CD4-positive, alpha-beta T cell (primary cell): ENCODE measurements around the gene OSBPL10. TPM values are rescaled to one million over a fixed set of nuclear protein-coding genes. Genes with fewer than 3 reads are reported as not detected.

Experiments
- ATAC-seq: fragments of 200-7000 bp; cut with Tn5 transposase; one replicate; pipeline ENCODE4 v1.10.0; 2022; ENCODE audit warnings: mild to moderate bottlenecking; ENCODE audit not compliant: poor library complexity
- CTCF ChIA-PET: fragments of 350-600 bp; sonication (Branson Sonifier 250); formaldehyde crosslinking; loops from one replicate; lab custom pipeline; 2021; ENCODE audit warnings: antibody characterized with exemption, inconsistent platforms; lab: Charles Lee
- POLR2A ChIA-PET: fragments of 350-600 bp; sonication (Branson Sonifier 250); formaldehyde crosslinking; loops from one replicate; lab custom pipeline; 2021; ENCODE audit warnings: antibody characterized with exemption, inconsistent platforms; lab: Charles Lee
- DNase-seq, 14 experiments: peaks; one replicate each; pipeline ENCODE4 v3.0.0-alpha.2; 2013 to 2020; ENCODE audit warnings: mixed read lengths in 2 of 14
- H3K27ac ChIP-seq, 2 donors: one replicate each; pipeline versions ENCODE4 v1.5.1 to v1.7.0; 2013; ENCODE audit warnings: low read length in 2 of 2, low read depth in 1 of 2, mild to moderate bottlenecking in 1 of 2
- H3K27me3 ChIP-seq, 2 experiments: 1 replicate in 1 of 2; 2 replicates in 1 of 2; pipeline versions ENCODE4 v1.6.1 to v1.7.0; 2013; ENCODE audit warnings: low read length in 2 of 2, control low read depth in 1 of 2, mild to moderate bottlenecking in 1 of 2, moderate library complexity in 1 of 2; ENCODE audit not compliant: insufficient read depth in 2 of 2, control insufficient read depth in 1 of 2
- H3K36me3 ChIP-seq: one replicate; pipeline ENCODE4 v1.6.1; 2013; ENCODE audit warnings: low read length, control low read depth; ENCODE audit not compliant: insufficient read depth
- H3K4me1 ChIP-seq: one replicate; pipeline ENCODE4 v1.6.1; 2013; ENCODE audit warnings: low read length, control low read depth; ENCODE audit not compliant: insufficient read depth
- H3K4me3 ChIP-seq: one replicate; pipeline ENCODE4 v1.5.1; 2013; ENCODE audit warnings: mild to moderate bottlenecking, low read length, moderate library complexity
- H3K9me3 ChIP-seq, 2 experiments: 1 replicate in 1 of 2; 2 replicates in 1 of 2; pipeline versions ENCODE4 v1.6.1 to v1.7.0; 2013; ENCODE audit warnings: low read length in 2 of 2, mild to moderate bottlenecking in 2 of 2, control low read depth in 1 of 2, moderate library complexity in 1 of 2; ENCODE audit not compliant: control insufficient read depth in 1 of 2, insufficient read depth in 1 of 2
- H3K27ac Mint-ChIP-seq: one replicate; pipeline ENCODE4 v1.8.0; 2020; ENCODE audit warnings: mixed read lengths
- H3K27me3 Mint-ChIP-seq: one replicate; pipeline ENCODE4 v1.8.0; 2021; ENCODE audit warnings: mixed read lengths
- H3K36me3 Mint-ChIP-seq: one replicate; pipeline ENCODE4 v1.8.0; 2021; ENCODE audit warnings: low read depth, mixed read lengths
- H3K4me1 Mint-ChIP-seq: one replicate; pipeline ENCODE4 v1.8.0; 2021; ENCODE audit warnings: low read depth, mixed read lengths
- H3K4me3 Mint-ChIP-seq: one replicate; pipeline ENCODE4 v1.8.0; 2020; ENCODE audit warnings: mild to moderate bottlenecking, mixed read lengths
- H3K9me3 Mint-ChIP-seq: one replicate; pipeline ENCODE4 v1.8.0; 2020; ENCODE audit warnings: mixed read lengths
- CTCF ChIP-seq: fragments of 200-600 bp; IDR thresholded peaks from one replicate; pipeline ENCODE4 v1.8.0; 2022; ENCODE audit warnings: antibody characterized with exemption, mild to moderate bottlenecking
- intact Hi-C, 2 experiments: fragments of 100-400 bp; cut with DNase I in 1 of 2; cut with micrococcal nuclease in 1 of 2; formaldehyde crosslinking; loops; one replicate each; pipeline versions ENCODE4 v1.15.1 to v1.9.0; 2023 to 2025; cut with DNase I, micrococcal nuclease
- total RNA-seq, 174 experiments: library from RNA in 2 of 174; stranded (reverse) in 2 of 174; gene quantifications; one replicate each; pipeline ENCODE4 v1.2.3 and lab custom pipeline; 2021 to 2026

Gene OSBPL10
- total RNA-seq, 2 experiments from 2014 or later: not detected

DNA sequence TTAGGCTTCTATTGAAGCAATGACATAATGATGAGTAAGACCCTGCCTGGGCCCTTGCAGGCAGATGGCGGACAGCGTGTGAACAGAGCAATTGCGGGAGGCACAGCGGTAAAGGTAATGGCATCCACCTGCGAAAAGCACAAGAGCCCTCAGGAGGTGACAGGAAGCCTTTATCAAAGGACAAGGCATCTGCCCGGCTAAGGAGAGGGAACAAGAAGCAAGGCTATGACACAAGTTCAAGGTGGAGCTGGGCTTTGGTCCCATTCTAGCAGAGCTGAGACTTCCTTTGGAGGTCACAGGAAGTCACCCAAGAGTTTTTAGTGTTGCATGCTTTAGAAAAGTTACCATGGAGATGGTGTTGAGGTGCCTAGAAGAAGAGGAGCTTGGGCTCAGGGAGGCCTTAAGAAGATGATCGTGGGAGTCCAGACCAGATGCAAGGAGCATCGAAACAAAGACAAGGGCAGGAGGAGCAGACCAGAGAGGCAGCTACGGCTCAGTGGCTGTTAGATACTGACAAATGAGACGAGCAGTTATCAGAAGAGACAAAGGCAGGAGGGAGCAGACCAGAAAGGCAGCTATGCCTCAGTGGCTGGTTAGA lies 34.5 kb downstream of the OSBPL10 start:
- no peaks in the 10 kb centered on the region for H3K9me3 Mint-ChIP-seq
- no peak overlapping the region for H3K4me3 Mint-ChIP-seq
- peaks cover under 1 to 4% of the 10 kb centered on the region in 2 experiments for H3K27me3 ChIP-seq
- H3K4me1 Mint-ChIP-seq: no peaks in the 10 kb centered on the region
- H3K36me3 ChIP-seq: no peaks in the 10 kb centered on the region
- POLR2A ChIA-PET: no interaction called here
- no peaks in the 10 kb centered on the region for H3K9me3 ChIP-seq
- intact Hi-C loops: no loop called here
- H3K36me3 Mint-ChIP-seq: no peaks in the 10 kb centered on the region
- TF ChIP-seq CTCF: no peak
- H3K27ac ChIP-seq: no peak overlapping the region
- peaks cover 6% of the 10 kb centered on the region for H3K27me3 Mint-ChIP-seq
- CTCF ChIA-PET: no interaction called here
- H3K4me1 ChIP-seq: no peaks in the 10 kb centered on the region
- DNase-seq (no peak), ATAC-seq (no peak)
- no peak overlapping the region for H3K4me3 ChIP-seq
- no peak overlapping the region for H3K27ac Mint-ChIP-seq

GRCh38 chr3:31945738-31946052 lies 35.4 kb downstream of the OSBPL10 start:
- no peak overlapping the region for H3K27ac ChIP-seq
- DNase-seq: no peak
- Mint-ChIP-seq H3K27me3 (peaks cover 11% of the 10 kb centered on the region), H3K27ac (no peak overlapping the region), H3K4me3 (no peak overlapping the region), H3K4me1 (no peaks in the 10 kb centered on the region), H3K36me3 (no peaks in the 10 kb centered on the region), H3K9me3 (no peaks in the 10 kb centered on the region)
- H3K4me3 ChIP-seq: no peak overlapping the region
- no peak for TF ChIP-seq CTCF
- H3K4me1 ChIP-seq: no peaks in the 10 kb centered on the region
- intact Hi-C loops: no loop called here
- ChIA-PET CTCF (no interaction called here), POLR2A (no interaction called here)
- no peaks in the 10 kb centered on the region for H3K36me3 ChIP-seq
- peaks cover 4 to 5% of the 10 kb centered on the region in 2 experiments for H3K27me3 ChIP-seq
- no peaks in the 10 kb centered on the region for H3K9me3 ChIP-seq
- no peak for ATAC-seq

GRCh38 chr3:31943041-31943440 lies 38.0 kb downstream of the OSBPL10 start:
- no peaks in the 10 kb centered on the region for H3K4me1 ChIP-seq
- Mint-ChIP-seq H3K27me3 (peaks cover 11% of the 10 kb centered on the region), H3K4me1 (no peaks in the 10 kb centered on the region), H3K4me3 (no peak overlapping the region), H3K9me3 (no peaks in the 10 kb centered on the region), H3K27ac (no peak overlapping the region), H3K36me3 (no peaks in the 10 kb centered on the region)
- intact Hi-C loops: no loop called here
- no peak overlapping the region for H3K4me3 ChIP-seq
- ATAC-seq (no peak), DNase-seq (no peak)
- H3K27ac ChIP-seq: no peak overlapping the region
- TF ChIP-seq CTCF: no peak
- ChIA-PET CTCF (interaction anchor here (0.6 kb wide), 1 partner anchor 32 kb away, joined by 5 read pairs; no protein-coding TSS in a partner anchor), POLR2A (no interaction called here)
- H3K9me3 ChIP-seq: no peaks in the 10 kb centered on the region
- H3K27me3 ChIP-seq: peaks cover 4 to 8% of the 10 kb centered on the region in 2 experiments
- no peaks in the 10 kb centered on the region for H3K36me3 ChIP-seq
